A673 (cell line): ENCODE data around the gene INVS. TPM values are rescaled to one million over a fixed set of nuclear protein-coding genes. Genes with fewer than 3 reads are reported as not detected.

Experiments used
- BruUV-seq: library from RNA; stranded (reverse); fragments of 400-500 nt; replicated peaks from 2 replicates; lab custom pipeline; 2021; lab: Mats Ljungman, UMichigan
- CTCF ChIA-PET: fragments of 300-600 bp; sonication (Branson Sonifier 250); formaldehyde crosslinking; loops from one replicate; lab custom pipeline; 2022; ENCODE audit warnings: antibody characterized with exemption; lab: Charles Lee
- POLR2A ChIA-PET: fragments of 300-600 bp; sonication (Branson Sonifier 250); formaldehyde crosslinking; loops from one replicate; lab custom pipeline; 2022; ENCODE audit warnings: antibody characterized with exemption; ENCODE audit not compliant: low non-redundant PET; lab: Charles Lee
- DNase-seq: peaks from one replicate; pipeline ENCODE4 v3.0.0-alpha.2; 2015; ENCODE audit warnings: low spot score
- H3K27ac ChIP-seq: fragments of 200-600 bp; sonication (generic); 2 replicates; pipeline ENCODE4 v1.5.1; 2016; ENCODE audit warnings: mixed run types, low read depth, mild to moderate bottlenecking, mixed read lengths, antibody characterized with exemption, low read length; ENCODE audit not compliant: poor library complexity, severe bottlenecking
- H3K27me3 ChIP-seq: fragments of 200-600 bp; sonication (generic); replicated peaks from 2 replicates; pipeline ENCODE4 v1.6.1; 2017; ENCODE audit warnings: mixed run types, low read depth, mild to moderate bottlenecking, mixed read lengths, antibody characterized with exemption, low read length; ENCODE audit not compliant: insufficient read depth, poor library complexity
- H3K36me3 ChIP-seq: fragments of 200-600 bp; sonication (generic); 2 replicates; pipeline ENCODE4 v1.6.1; 2016; ENCODE audit warnings: mixed run types, mild to moderate bottlenecking, mixed read lengths, antibody characterized with exemption, low read length; ENCODE audit not compliant: insufficient read depth, poor library complexity, severe bottlenecking
- H3K4me1 ChIP-seq: fragments of 200-600 bp; sonication (generic); 2 replicates; pipeline ENCODE4 v1.6.1; 2017; ENCODE audit warnings: mixed run types, mild to moderate bottlenecking, mixed read lengths, antibody characterized with exemption, low read length; ENCODE audit not compliant: insufficient read depth, poor library complexity, severe bottlenecking
- H3K4me3 ChIP-seq: fragments of 200-600 bp; sonication (generic); 2 replicates; pipeline ENCODE4 v1.5.1; 2016; ENCODE audit warnings: low read depth, mixed run types, mild to moderate bottlenecking, mixed read lengths, low read length; ENCODE audit not compliant: poor library complexity, severe bottlenecking
- H3K9me3 ChIP-seq: fragments of 200-600 bp; sonication (generic); 2 replicates; pipeline ENCODE4 v1.6.1; 2016; ENCODE audit warnings: mixed run types, low read depth, mild to moderate bottlenecking, mixed read lengths, antibody characterized with exemption, low read length; ENCODE audit not compliant: poor library complexity, severe bottlenecking
- EZH2 ChIP-seq: fragments of 200-600 bp; sonication (generic); IDR thresholded peaks from 2 replicates; pipeline ENCODE4 v1.6.1; 2017; ENCODE audit warnings: borderline replicate concordance, low read depth, mild to moderate bottlenecking, mixed read lengths, antibody characterized with exemption, low read length; ENCODE audit not compliant: poor library complexity, severe bottlenecking
- intact Hi-C: fragments of 100-400 bp; cut with micrococcal nuclease; formaldehyde crosslinking; loops from one replicate; pipeline ENCODE4 v1.10.0; 2022; ENCODE audit not compliant: unreplicated experiment
- total RNA-seq: library from RNA; stranded (reverse); gene quantifications from 2 replicates; pipeline ENCODE4 v1.2.3, GENCODE V29; 2021
- TF ChIP-seq, protein P1 (sequence below): fragments of 300-800, 200-600 bp; sonication (generic); conservative IDR thresholded peaks from 2 replicates; pipeline ENCODE4 v1.5.1; 2017; ENCODE audit warnings: low read depth, mild to moderate bottlenecking, antibody characterized with exemption, low read length, moderate library complexity, mixed read lengths

INVS gene
- total RNA-seq, 1 experiment from 2014 or later, result 23.3 TPM

DNA sequence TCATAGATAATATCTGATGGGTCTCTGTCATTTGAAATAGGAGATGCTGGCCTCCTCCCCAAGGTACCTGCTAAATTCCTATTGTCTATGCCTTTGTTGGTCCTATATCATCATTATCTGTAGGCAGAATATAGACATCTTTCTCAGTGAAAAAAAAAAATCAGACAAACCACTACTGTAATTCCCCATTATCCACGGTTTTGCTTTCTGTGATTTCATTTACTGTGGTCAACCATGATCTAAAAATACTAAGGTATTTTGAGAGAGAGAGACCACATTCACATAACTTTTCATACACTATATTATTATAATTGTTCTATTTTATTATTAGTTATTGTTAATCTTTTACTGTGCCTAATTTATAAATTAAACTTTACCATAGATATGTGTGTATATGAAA, 122.5 kb downstream of the INVS start:
- Histone ChIP-seq H3K36me3 (no peaks in the 10 kb centered on the region), H3K4me3 (no peak overlapping the region), H3K27me3 (no peaks in the 10 kb centered on the region), H3K9me3 (no peaks in the 10 kb centered on the region), H3K4me1 (no peaks in the 10 kb centered on the region), H3K27ac (no peak overlapping the region)
- intact Hi-C loops, result loop anchor here (2.0 to 5.0 kb wide), 3 partner anchors 101 to 399 kb away; no protein-coding TSS in a partner anchor
- no peak for DNase-seq
- BruUV-seq, result no TSS peak
- no peak for TF ChIP-seq EZH2
- TF ChIP-seq, protein P1, sequence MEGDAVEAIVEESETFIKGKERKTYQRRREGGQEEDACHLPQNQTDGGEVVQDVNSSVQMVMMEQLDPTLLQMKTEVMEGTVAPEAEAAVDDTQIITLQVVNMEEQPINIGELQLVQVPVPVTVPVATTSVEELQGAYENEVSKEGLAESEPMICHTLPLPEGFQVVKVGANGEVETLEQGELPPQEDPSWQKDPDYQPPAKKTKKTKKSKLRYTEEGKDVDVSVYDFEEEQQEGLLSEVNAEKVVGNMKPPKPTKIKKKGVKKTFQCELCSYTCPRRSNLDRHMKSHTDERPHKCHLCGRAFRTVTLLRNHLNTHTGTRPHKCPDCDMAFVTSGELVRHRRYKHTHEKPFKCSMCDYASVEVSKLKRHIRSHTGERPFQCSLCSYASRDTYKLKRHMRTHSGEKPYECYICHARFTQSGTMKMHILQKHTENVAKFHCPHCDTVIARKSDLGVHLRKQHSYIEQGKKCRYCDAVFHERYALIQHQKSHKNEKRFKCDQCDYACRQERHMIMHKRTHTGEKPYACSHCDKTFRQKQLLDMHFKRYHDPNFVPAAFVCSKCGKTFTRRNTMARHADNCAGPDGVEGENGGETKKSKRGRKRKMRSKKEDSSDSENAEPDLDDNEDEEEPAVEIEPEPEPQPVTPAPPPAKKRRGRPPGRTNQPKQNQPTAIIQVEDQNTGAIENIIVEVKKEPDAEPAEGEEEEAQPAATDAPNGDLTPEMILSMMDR, result no peak
- ChIA-PET CTCF (no interaction called here), POLR2A (no interaction called here)

DNA sequence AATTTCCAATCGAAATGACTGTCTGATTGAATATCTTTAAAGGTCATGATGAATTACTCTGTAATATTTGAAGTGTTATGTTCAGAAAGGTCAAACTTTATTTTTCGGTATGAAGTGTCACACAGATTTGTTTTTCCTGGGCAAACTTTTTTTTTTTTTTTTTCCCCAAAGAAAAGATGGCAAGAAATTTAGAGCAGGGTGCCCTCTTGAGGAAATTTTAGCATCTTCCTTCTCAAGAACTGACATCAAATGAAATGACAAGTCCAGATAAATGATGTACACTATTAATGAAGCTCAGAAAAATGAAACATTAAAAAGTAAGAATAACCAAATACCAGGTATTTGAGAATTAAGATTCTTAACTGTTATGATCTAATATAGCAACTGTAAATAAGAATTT, 123.6 kb downstream of the INVS start:
- no peak overlapping the region for H3K4me3 ChIP-seq
- H3K36me3 ChIP-seq, result peaks cover 4% of the 10 kb centered on the region
- H3K9me3 ChIP-seq, result no peaks in the 10 kb centered on the region
- no peak for TF ChIP-seq EZH2
- TF ChIP-seq, protein P1, result peak; percentile 68
- ChIA-PET POLR2A (no interaction called here), CTCF (interaction anchor here (0.7 to 0.9 kb wide), 4 partner anchors 24 to 419 kb away, joined by 6 to 8 read pairs (median 6); no protein-coding TSS in a partner anchor)
- intact Hi-C loops, result loop anchor here (5.0 kb wide), 2 partner anchors 100 to 375 kb away; no protein-coding TSS in a partner anchor
- no peaks in the 10 kb centered on the region for H3K4me1 ChIP-seq
- H3K27me3 ChIP-seq, result no peaks in the 10 kb centered on the region
- BruUV-seq, result no TSS peak
- peak; percentile 69 for DNase-seq
- H3K27ac ChIP-seq, result no peak overlapping the region

DNA sequence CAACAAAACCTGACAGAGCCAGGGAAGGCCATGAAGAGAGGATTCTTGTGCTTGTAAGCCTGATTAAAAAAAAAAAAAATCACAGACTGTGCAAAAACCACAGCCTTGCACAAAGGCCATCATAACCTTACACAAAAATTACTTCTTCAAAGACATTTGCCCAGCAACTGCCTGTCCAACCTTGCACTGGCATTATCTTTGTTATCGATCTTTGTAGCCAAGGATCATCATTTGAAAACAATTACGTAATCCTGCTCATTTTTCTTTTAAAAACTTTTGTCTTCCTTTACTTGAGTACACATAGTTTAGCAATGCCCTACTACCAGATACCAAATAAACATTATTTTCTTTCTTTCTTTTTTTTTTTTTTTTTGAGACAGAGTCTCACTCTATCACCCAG, 128.6 kb downstream of the INVS start:
- H3K36me3 ChIP-seq, result peaks cover 4% of the 10 kb centered on the region
- TF ChIP-seq EZH2, result no peak
- TF ChIP-seq, protein P1, result no peak
- H3K27ac ChIP-seq, result no peak overlapping the region
- intact Hi-C loops, result no loop called here
- H3K4me1 ChIP-seq, result no peaks in the 10 kb centered on the region
- no peak for DNase-seq
- no TSS peak for BruUV-seq
- ChIA-PET POLR2A (no interaction called here), CTCF (no interaction called here)
- H3K27me3 ChIP-seq, result no peaks in the 10 kb centered on the region
- H3K9me3 ChIP-seq, result no peaks in the 10 kb centered on the region
- H3K4me3 ChIP-seq, result no peak overlapping the region
